HG02798 (cell line): ENCODE data around the gene MEMO1.
"Not testable (repeated sequence)": the region's sequence is repeated elsewhere in the genome, so short reads cannot be mapped to it uniquely, and the experiment has no call there.

Experiments
- ATAC-seq: cut with Tn5 transposase; IDR thresholded peaks from one replicate; pipeline ENCODE4 v1.9.1; 2021; ENCODE audit warnings: mild to moderate bottlenecking; ENCODE audit not compliant: unreplicated experiment, poor library complexity

MEMO1 gene

GRCh38 chr2:31999438-31999837 lies 11.4 kb downstream of the MEMO1 start:
- no peak for ATAC-seq

DNA sequence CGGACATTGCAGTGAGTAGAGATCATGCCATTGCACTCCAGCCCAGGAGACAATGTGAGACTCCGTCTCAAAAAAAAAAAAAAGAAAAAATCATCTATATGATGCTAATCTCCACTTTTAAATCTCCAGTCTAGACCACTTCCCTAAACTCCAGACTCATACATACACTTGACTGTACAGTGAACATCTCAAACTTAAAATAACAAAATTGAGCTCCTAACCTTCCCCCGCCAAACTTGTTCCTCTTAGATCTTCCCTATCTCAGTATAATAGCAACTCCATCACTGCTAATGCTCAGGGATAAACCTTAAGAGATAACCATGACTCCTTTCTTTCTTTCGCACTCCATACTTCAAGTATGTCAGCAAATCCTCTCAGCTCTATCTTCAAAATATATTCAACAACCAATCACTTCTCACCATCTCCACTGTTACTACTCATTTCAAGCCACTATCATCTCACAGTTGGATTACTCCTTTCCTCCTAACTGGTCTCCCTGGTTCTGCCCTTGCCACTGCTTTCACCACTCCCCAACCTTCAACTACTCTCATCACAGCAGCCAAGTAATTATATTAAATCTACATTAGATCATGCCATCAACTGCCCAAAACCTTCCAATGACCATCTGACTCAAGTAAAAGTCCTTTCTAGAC lies 12.0 kb downstream of the MEMO1 start:
- no peak for ATAC-seq

DNA sequence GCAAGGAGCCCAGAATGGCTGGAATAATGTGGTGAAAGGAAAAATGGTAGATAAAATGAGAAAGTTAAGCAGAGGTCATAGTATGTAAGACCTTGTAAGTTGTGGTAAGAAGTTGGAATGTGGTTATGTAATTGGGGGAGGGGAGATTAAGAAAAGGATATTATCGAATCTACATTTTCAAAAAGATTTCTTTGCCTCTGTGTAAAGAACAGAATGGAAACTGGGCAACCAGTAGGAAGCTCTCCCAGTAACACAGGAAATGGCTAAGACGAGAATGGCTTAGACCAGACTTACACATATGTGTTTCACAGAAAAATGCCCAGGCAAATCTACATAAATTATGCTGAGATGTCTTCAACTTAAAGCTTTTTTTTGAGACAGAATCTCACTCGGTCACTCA lies 13.2 kb downstream of the MEMO1 start:
- ATAC-seq, result peak; percentile 36

- no peak for ATAC-seq
Observed at GRCh38 chr2:31996571-31997150, 14.1 kb downstream of the MEMO1 start.

DNA sequence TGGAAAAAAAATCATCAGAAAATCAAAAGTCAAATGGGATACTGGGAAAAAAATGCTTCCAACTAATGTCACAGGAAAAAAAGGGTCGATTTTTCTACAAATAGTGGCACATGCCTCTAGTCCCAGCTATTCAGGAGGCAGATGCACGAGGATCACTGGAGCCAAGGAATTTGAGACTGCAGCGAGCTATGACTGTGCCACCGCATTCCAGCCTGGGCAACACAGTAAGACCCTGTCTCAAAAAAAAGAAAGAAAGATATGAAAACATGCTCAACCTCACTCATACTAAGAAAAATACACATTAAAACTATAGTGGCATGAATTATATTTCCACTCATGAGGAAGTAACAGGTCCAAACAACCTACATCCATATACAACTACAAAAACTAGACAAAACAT lies 17.9 kb downstream of the MEMO1 start:
- ATAC-seq, result no peak

- ATAC-seq, result no peak
Observed at GRCh38 chr2:31992025-31992579, 18.7 kb downstream of the MEMO1 start.

- ATAC-seq, result no peak
Observed at GRCh38 chr2:31989946-31990345, 20.9 kb downstream of the MEMO1 start.

- ATAC-seq, result no peak
Observed at GRCh38 chr2:31987454-31988220, 23.2 kb downstream of the MEMO1 start.

GRCh38 chr2:31986906-31987305 lies 23.9 kb downstream of the MEMO1 start:
- ATAC-seq, result no peak

GRCh38 chr2:31983762-31984467 lies 26.9 kb downstream of the MEMO1 start:
- ATAC-seq, result no peak

DNA sequence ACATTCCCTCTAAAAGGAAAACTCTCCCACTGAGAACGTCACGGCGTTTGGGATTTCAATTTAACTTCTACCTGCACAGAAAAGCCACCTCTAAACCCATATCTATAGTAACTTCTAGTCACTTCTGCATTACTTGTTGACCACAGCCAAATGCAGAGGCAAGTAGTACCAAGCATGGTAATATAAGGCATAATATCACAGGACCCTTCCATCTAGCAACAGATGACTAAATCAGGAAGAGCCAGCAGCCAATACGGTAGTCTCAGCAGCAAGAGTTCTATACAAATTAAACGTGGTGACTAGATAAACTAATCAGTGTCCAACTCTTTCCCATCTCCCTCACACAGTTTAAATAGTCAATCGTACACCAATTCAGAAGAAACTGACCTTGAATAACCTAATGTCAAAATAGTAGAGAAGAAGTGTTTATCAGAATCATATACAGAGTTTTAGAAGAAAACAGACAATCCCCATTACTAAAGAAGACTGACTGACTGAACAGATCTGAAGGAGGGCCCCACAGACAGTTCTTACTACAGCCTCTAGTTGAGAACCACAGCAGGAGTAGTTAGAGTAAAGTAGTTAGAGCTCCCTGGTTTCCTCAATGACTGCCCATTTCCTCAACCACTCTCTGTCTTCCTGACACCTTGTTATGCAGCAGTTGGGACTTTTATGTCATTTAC lies 30.0 kb downstream of the MEMO1 start:
- peak; percentile 99 for ATAC-seq

DNA sequence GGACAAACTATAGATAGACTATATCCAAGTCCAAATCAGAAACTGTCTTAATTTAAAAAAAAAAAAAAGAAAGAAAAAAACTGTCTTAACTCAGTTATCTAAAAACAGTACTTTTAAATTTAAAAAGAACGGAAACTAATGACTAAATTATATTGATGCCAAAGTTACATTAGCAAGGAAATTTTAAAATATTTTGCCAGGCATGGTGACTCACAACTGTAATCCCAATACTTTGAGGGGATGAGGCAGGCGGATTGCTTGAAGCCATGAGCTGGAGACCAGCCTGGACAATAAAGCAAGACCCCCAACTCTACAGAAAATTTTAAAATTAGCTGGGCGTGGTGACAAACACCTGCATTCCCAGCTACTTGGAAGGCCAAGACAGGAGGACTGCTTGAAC lies 30.9 kb downstream of the MEMO1 start:
- no peak for ATAC-seq

- ATAC-seq, result no peak
Observed at GRCh38 chr2:31979018-31979417, 31.8 kb downstream of the MEMO1 start.

GRCh38 chr2:31978436-31978835 lies 32.4 kb downstream of the MEMO1 start:
- no peak for ATAC-seq

DNA sequence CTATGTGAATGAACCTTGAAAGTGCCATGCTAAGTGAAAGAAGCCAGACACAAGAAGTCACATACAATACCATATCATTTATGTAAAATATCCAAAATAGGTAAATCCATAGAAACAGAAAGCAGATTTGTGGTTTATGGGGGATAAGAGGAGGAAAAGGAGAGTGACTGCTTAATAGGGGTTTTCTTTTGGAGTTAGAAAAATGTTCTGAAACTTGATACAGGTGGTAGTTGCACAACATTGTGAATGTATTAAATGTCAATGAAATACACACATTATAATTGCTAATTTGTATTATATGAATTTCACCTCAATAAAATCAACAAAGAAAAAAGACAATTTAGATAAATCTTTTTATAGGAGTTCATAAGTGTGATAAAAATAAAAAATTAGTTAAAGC lies 37.1 kb downstream of the MEMO1 start:
- ATAC-seq, result no peak

DNA sequence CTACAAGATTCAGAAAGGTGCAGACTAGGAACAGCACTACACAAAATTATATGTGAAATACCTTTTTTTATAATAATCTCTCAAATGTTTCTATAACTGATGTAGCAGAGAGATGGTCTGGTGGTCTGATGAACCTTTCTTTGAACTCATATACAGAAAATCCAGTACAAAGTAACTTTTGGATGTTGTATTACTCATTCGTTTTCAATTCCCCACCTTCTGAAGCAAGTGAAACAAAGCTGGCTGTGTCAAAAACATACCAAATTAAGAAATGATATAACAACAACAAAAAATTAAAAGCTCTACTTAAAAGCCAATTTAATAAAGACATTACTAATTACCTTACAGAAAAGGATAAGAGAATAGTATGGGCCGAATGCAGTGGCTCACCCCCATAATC lies 38.7 kb downstream of the MEMO1 start:
- no peak for ATAC-seq

DNA sequence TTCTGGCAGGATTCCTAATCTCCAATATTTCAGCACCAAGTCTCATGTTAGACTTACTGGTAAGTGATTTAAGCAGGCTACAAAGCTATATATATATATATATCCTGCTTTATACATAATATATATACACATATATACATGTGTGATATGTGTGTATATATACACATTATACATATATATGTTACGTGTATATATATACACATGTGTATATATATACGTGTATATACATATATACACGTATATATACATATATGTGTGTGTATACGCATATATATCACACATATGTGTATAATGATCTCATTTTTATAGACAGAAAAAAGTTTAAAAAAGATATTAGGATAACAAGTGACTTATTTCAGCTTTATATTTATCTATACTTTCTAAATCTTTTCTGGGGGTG lies 41.6 kb downstream of the MEMO1 start:
- no peak for ATAC-seq

- ATAC-seq, result no peak
Observed at GRCh38 chr2:31967790-31968189, 43.0 kb downstream of the MEMO1 start.

DNA sequence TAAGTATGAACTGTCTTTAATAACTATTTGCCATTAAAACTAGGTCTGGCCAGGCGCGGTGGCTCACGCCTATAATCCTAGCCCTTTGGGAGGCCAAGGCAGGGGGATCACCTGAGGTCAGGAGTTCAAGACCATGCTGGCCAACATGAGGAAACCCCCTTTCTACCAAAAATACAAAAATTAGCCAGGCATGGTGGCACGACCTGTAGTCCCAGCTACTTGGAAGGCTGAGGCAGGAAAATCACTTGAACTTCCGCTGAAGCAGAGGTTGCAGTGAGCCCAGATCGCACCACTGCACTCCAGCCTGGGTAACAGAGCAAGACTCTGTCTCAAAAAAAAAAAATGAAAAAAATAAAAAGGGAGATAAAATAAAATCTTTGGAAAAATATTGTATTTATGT lies 44.4 kb downstream of the MEMO1 start:
- not testable (repeated sequence) for ATAC-seq

DNA sequence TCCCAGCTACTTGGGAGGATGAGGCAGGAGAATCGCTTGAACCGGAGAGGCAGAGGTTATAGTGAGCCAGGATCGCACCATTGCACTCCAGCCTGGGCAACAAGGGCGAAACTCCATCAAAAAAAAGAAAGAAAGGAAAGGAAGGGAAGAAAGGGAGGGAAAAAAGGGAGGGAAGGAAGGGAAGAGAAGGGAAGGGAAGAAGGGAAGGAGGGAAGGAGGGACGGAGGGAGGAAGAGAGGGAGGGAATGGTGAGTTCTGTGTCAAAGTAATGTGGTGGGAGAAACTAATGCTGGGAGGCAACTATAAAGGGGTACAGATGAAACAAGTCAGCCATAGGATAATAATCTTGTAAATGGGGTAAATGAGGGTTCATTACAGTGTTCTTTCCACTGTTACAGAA lies 45.7 kb downstream of the MEMO1 start:
- no peak for ATAC-seq
